HG03521 (cell line): ENCODE measurements around the gene PJA1.

ENCODE experiments used
- ATAC-seq: cut with Tn5 transposase; IDR thresholded peaks from one replicate; pipeline ENCODE4 v1.9.1; 2021; ENCODE audit warnings: mild to moderate bottlenecking, moderate library complexity; ENCODE audit not compliant: unreplicated experiment

The PJA1 gene

DNA sequence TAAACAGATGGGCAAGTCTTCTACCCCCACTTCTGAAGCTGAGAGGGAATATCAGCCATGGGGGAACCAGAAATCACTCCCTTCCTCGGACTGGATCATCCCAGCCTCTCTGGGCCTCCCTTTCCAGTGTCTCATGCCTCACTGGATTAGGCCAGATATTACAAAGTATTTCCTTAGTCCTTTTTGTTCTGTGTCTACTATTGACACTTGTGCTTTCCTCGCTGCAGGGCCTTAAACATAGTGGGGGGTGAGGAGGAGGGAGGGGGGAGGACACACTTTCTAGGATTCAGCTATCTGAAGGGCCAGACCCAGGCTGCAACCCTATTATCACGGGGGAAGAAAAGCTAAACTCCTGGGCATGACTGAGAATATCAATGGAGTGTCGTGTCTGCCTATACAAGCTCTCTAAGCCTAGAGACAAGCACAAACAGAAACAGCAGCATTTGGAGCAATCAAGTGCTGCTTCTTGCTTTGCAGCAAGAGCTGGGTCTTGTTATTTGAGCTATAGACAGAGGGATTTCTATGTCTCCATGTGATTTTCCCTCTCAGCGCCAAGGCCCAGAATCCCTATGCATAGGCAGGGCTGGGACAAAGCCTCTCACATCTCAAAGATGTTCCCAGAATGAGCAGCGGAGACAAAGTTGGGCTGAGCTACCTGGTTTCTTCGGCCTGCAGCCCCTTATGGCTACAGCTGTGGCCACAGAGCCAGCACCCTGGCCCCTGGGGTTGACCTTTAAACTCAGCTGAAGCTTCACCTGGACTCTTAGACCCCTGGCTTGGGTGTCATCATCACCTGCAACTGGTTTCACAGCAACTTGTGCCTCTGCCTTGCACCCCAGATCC lies 20.2 kb downstream of the PJA1 start:
- ATAC-seq, result no peak

DNA sequence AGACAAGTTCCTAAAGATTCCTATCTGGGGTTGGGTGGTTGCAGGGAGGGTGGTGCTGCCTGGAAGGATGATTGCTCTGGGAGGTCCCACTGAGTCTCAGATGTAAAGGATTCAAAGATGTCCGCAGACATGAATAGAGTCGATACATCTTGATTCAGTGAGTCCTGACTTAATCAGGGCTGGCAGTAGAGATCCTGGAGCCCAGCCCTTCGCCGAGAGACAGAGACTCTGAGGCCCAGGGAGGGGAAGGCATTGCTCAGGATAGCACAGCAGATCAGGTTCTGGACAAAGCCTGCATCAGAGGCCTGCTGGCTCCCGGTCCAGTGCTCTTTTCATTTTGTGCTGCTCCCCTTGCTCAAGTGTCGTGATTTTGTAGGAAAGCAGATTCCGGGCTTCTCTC lies 21.7 kb downstream of the PJA1 start:
- ATAC-seq, result no peak

GRCh38 chrX:69142788-69143469 lies 22.3 kb downstream of the PJA1 start:
- ATAC-seq, result no peak

DNA sequence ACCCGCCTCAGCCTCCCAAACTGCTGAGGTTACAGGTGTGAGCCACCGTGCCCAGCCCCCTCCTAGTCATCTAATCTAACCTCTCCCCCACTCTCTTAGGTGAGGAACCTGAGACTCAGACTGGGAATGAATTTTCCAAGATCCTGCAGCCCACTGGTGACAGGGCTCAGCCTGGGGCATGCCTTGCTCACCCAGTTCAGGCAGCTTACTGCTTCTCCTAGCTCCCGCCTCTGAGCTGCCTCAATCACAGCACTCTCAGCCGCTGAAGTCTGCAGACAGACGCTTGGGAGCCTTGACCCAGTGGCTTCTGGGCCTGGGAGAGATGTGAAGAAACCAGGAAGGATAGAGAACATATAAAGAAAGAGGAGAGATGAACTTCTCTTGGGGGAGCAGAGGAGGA lies 24.4 kb downstream of the PJA1 start:
- no peak for ATAC-seq

GRCh38 chrX:69139516-69139915 lies 25.7 kb downstream of the PJA1 start:
- ATAC-seq, result no peak

GRCh38 chrX:69138512-69138911 lies 26.7 kb downstream of the PJA1 start:
- no peak for ATAC-seq

DNA sequence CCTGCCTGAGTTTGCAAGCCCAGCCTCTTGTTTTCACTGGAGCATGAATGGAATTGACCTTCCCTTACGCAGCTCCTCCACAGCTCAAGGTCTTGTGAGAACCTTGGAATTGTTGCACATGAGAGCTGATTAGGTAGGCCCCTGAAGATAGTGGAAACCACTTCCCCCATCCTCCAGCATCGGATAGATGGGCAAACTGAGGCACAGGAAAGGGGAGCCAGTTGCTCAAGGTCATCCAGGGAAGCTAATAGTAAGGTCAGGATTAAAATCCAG lies 27.2 kb downstream of the PJA1 start:
- no peak for ATAC-seq

DNA sequence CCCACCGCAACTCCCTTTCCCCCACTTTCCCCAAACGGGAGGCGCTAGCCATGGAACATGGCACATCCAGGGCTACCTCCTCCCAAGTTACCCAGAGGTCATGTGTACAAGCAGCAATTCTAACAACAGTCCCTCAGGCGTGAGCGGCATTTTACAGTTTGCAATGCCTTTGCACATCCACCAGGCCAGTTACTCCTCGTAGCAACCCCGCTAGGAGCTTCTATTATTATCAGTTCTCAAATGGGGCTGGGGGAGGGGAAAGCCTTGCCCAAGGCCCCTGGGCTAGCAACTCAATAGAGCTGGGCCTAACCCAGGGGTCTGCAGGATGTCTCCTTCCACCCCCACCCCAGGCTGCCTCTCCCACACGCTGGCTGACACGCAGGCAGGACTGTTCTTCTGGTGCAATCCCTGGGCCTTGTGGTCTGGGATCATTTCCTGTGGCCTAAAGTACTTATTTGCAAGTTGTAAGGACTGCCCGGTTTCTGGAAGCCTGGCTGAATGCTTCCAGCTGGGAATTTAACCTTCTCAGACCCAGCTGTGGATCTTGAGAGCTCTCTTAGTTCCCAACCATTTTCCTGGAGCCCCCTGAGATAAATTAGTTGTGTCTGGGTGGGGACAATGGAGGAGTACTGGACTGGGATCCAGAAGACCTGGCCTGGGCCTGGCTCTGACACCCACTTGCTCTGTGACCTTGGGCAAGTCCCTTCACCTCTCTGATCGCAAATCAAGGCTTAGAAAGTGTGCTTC lies 27.7 kb downstream of the PJA1 start:
- no peak for ATAC-seq

- no peak for ATAC-seq
Measured at GRCh38 chrX:69136546-69137331, 28.5 kb downstream of the PJA1 start.

- no peak for ATAC-seq
Measured at GRCh38 chrX:69133921-69134542, 31.2 kb downstream of the PJA1 start.

DNA sequence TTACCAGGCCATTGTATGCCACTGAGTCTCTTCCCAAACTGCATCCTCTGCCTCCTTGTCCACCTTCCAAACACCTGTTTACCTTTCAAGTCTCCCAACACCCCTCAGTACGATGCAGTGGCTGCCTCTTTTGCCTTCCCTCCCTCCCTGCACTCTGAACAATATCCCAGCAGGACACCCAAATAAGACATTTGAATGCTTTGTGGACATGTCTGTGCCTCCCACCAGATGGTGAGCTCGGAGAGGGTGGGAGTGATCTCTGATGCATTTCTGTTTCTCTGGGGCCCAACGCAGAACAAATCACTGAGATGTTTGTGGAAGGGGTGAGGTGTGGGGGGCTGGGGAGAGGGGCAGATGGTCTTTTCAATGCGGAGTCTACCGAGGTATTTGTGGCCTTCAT lies 33.4 kb downstream of the PJA1 start:
- ATAC-seq, result no peak

DNA sequence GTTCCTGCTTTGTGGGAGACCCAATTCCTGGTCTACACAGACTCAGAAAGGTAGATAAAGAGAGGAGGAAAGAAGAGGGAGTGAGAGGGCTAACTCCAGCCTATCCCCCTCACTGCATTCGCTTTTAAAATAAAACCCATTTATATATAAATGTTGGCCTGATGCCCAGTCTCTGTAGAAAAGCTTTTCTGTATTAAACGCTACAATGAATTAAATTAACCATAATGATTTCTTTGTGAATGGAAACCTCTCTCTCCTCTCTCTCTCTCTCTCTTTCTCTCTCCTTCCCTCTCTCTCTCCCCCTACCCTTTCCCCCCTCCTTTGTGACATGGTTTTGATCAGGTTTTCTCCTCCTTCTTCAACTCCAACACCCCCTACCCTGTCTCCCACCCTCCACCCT lies 34.8 kb downstream of the PJA1 start:
- ATAC-seq, result no peak

DNA sequence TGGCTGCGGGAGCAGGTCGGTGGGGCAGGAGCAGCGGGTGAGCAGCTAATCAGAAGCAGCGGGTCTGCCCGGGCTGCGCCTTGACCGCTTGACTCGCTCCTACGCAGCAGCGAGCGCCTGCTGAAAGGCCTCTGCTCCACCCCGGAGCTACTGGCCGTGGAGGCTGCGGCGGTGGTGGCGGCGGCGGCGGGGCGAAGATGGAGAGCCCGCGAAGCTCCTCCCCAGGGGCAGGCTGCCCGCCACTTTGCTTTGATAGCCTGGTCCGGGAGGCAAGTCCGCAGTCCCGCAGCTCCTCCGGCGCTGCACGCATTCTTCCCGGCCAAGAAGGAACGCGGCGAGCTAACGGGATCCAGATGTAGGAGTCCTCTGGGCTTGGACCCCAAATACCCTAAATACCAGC lies 36.7 kb downstream of the PJA1 start:
- no peak for ATAC-seq

DNA sequence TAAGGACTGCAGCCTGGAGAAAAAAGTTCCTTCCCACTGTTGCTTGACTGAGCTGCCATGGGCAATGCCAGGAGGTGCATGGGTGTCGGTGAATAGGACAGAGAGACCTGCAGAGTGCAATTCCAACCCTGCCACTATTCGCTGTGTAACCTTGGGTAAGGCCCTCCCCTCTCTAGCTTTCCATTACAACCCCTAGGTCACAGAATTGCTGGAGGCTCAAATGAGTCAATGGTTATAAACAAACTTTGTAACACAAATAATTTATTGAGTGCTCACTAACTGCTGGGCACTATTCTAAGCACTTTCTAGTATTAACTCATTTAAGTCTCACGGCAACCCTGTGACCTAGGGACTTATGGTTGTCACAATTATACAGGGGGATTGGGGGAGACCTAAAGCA lies 37.8 kb downstream of the PJA1 start:
- ATAC-seq, result no peak

- no peak for ATAC-seq
Measured at GRCh38 chrX:69126642-69127041, 38.6 kb downstream of the PJA1 start.

GRCh38 chrX:69125094-69125493 lies 40.2 kb downstream of the PJA1 start:
- ATAC-seq, result no peak

DNA sequence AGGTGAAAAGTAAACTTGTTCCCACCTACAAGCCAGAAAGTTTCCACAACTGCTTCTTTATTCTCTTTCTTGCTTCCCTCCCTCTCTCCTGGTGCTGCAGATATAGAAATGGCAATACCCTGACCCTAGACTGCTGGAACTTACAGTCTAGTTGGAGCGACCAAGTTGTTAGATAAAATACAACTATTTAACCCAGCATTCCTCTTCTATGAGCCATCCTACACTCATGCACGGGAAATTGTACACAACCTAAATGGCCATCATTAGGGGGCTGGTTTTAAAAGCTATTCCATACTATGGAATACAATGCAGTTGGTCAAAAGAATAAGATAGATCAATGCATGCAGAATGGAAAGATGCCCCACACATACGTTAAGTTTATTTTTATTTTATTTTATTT lies 41.1 kb downstream of the PJA1 start:
- ATAC-seq, result no peak

- no peak for ATAC-seq
Measured at GRCh38 chrX:69123481-69123880, 41.8 kb downstream of the PJA1 start.

- ATAC-seq, result no peak
Measured at GRCh38 chrX:69121321-69122000, 43.8 kb downstream of the PJA1 start.

DNA sequence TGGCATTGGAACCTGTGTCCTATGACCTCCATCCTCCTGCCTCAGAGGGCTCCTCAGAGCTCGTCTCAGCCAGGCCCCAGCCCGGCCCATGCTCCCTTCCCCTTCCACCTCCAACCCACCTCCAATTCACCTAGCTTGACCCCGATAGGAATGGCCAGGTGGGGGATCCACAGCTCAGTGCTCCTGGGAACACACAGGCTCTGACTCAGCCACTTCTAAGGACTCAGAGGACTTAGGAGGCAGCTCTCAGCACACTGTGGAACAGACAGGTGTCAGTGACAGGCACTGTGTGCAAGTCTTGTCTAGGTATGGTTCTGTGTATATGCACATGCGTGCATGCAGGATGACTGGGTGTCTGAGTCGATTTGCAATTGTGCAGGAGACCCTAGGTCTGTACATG lies 44.8 kb downstream of the PJA1 start:
- no peak for ATAC-seq
